OCI-LY1 (cell line): Measurements from ENCODE around the gene NBL1.

Experiments used
- CTCF ChIP-seq: fragments of 200-600 bp; sonication (generic), shearing (Covaris generic); IDR thresholded peaks from 2 replicates; pipeline ENCODE4 v1.5.1; 2017; ENCODE audit warnings: mild to moderate bottlenecking, antibody characterized with exemption, low read length, moderate library complexity, mixed read lengths
- EZH2 ChIP-seq: fragments of 200-600 bp; sonication (generic), shearing (Covaris generic); IDR thresholded peaks from 2 replicates; pipeline ENCODE4 v1.8.0; 2017; ENCODE audit warnings: borderline replicate concordance, mixed run types, mild to moderate bottlenecking, antibody characterized with exemption, low read length, moderate library complexity, mixed read lengths

DNA sequence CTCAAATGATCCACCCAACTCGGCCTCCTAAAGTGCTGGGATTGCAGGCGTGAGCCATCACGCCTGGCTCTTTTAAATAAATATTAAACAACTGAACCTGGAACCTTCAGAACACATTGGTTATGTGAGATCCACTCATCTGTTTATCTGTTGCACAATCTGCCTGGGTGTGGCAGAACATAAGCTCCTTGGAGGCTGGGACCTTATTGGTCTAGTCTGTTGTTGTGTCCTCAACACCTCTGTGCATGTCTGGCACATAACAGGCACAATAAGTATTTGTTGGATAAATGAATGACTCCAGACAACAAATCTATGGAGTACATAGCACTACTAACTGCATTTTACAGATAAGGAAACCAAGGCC lies 4.1 kb upstream of the NBL1 start:
- TF ChIP-seq CTCF = no peak
- TF ChIP-seq EZH2 = no peak
